ENCODE data around the gene PRPF40B.

GRCh38 chr12:49654715-49655114 lies 31.4 kb downstream of the PRPF40B start:
- no peak for TF ChIP-seq POLR2A (IDR thresholded peaks at IDR 0.05; ENCODE audit: low read length)
- TF ChIP-seq CTCF (IDR thresholded peaks at IDR 0.05): no peak
- TF ChIP-seq CHD2 (IDR thresholded peaks at IDR 0.05; ENCODE audit: low read length, partially characterized antibody): no peak
- TF ChIP-seq REST (IDR thresholded peaks at IDR 0.05): no peak
- no peak for TF ChIP-seq MAFK (IDR thresholded peaks at IDR 0.05; ENCODE audit: partially characterized antibody)
- TF ChIP-seq, protein P1, sequence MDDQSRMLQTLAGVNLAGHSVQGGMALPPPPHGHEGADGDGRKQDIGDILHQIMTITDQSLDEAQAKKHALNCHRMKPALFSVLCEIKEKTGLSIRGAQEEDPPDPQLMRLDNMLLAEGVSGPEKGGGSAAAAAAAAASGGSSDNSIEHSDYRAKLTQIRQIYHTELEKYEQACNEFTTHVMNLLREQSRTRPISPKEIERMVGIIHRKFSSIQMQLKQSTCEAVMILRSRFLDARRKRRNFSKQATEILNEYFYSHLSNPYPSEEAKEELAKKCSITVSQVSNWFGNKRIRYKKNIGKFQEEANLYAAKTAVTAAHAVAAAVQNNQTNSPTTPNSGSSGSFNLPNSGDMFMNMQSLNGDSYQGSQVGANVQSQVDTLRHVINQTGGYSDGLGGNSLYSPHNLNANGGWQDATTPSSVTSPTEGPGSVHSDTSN (IDR thresholded peaks at IDR 0.05): no peak
- TF ChIP-seq KDM1A (IDR thresholded peaks at IDR 0.05; ENCODE audit: low read depth): no peak
- TF ChIP-seq BCL3 (IDR thresholded peaks at IDR 0.05): no peak

Data from A549 (cell line).